ENCODE measurements around the gene NUP210. TPM values are rescaled to one million over a fixed set of nuclear protein-coding genes. Genes with fewer than 3 reads are reported as not detected.

NUP210 gene
- total RNA-seq, 3 donors from 2014 or later (not counting 1 experiment from before 2014, with no cell fraction given), result 156 to 194 (median 179) TPM

GRCh38 chr3:13372126-13372525 lies 48.0 kb downstream of the NUP210 start:
- Histone ChIP-seq H3K9me3 (ENCODE audit: control insufficient read depth, insufficient read depth, low read length) (no peaks in the 10 kb centered on the region), H3K36me3 (ENCODE audit: control insufficient read depth, insufficient read depth, low read length) (peaks cover 93% of the 10 kb centered on the region), H3K4me1 (ENCODE audit: control insufficient read depth, insufficient read depth, low read length) (no peaks in the 10 kb centered on the region), H3K4me3 (ENCODE audit: low read length) (no peak overlapping the region), H3K27ac (ENCODE audit: low read length) (no peak overlapping the region), H3K27me3 (ENCODE audit: control insufficient read depth, insufficient read depth, low read length) (no peaks in the 10 kb centered on the region)
- 95% methylated on average over 4 of the region's 4 CpGs for WGBS (ENCODE audit: insufficient coverage)
- H3K4me1 Mint-ChIP-seq, result peaks cover 0 to 10% of the 10 kb centered on the region in 2 donors
- peak overlapping the region in 1 of 2 donors; percentile 72 for H3K27ac Mint-ChIP-seq
- no peak overlapping the region for H3K4me3 Mint-ChIP-seq
- DNase-seq, result no peak
- H3K36me3 Mint-ChIP-seq, result no peaks in the 10 kb centered on the region
- H3K27me3 Mint-ChIP-seq (ENCODE audit: low read depth in 2 of 2), result no peaks in the 10 kb centered on the region
- ATAC-seq, result no peak
- intact Hi-C loops (cut with micrococcal nuclease), result no loop called here
- no peak for TF ChIP-seq CTCF (IDR thresholded peaks at IDR 0.05)
- no peaks in the 10 kb centered on the region for H3K9me3 Mint-ChIP-seq

GRCh38 chr3:13371100-13372075 lies 48.7 kb downstream of the NUP210 start:
- peak overlapping the region in 1 of 2 donors; percentile 72 for H3K27ac Mint-ChIP-seq
- no peaks in the 10 kb centered on the region for H3K27me3 Mint-ChIP-seq (ENCODE audit: low read depth in 2 of 2)
- no peaks in the 10 kb centered on the region for H3K27me3 ChIP-seq (ENCODE audit: control insufficient read depth, insufficient read depth, low read length)
- TF ChIP-seq CTCF (IDR thresholded peaks at IDR 0.05), result no peak
- no peak overlapping the region for H3K27ac ChIP-seq (ENCODE audit: low read length)
- H3K36me3 Mint-ChIP-seq, result no peaks in the 10 kb centered on the region
- DNase-seq (no peak), ATAC-seq (no peak)
- no peaks in the 10 kb centered on the region for H3K9me3 ChIP-seq (ENCODE audit: control insufficient read depth, insufficient read depth, low read length)
- WGBS (ENCODE audit: insufficient coverage), result 92% methylated on average over 17 of the region's 17 CpGs
- intact Hi-C loops (cut with micrococcal nuclease), result no loop called here
- H3K4me1 ChIP-seq (ENCODE audit: control insufficient read depth, insufficient read depth, low read length), result no peaks in the 10 kb centered on the region
- no peak overlapping the region for H3K4me3 Mint-ChIP-seq
- no peaks in the 10 kb centered on the region for H3K9me3 Mint-ChIP-seq
- peaks cover 86% of the 10 kb centered on the region for H3K36me3 ChIP-seq (ENCODE audit: control insufficient read depth, insufficient read depth, low read length)
- peaks cover 0 to 10% of the 10 kb centered on the region in 2 donors for H3K4me1 Mint-ChIP-seq
- no peak overlapping the region for H3K4me3 ChIP-seq (ENCODE audit: low read length)

GRCh38 chr3:13370609-13371008 lies 49.5 kb downstream of the NUP210 start:
- Mint-ChIP-seq H3K36me3 (no peaks in the 10 kb centered on the region), H3K4me3 (no peak overlapping the region), H3K4me1 (peaks cover 0 to 10% of the 10 kb centered on the region in 2 donors), H3K27ac (peak overlapping the region in 1 of 2 donors; percentile 58), H3K9me3 (no peaks in the 10 kb centered on the region), H3K27me3 (ENCODE audit: low read depth in 2 of 2) (no peaks in the 10 kb centered on the region)
- intact Hi-C loops (cut with micrococcal nuclease), result no loop called here
- no peaks in the 10 kb centered on the region for H3K9me3 ChIP-seq (ENCODE audit: control insufficient read depth, insufficient read depth, low read length)
- H3K4me3 ChIP-seq (ENCODE audit: low read length), result no peak overlapping the region
- no peaks in the 10 kb centered on the region for H3K4me1 ChIP-seq (ENCODE audit: control insufficient read depth, insufficient read depth, low read length)
- H3K27ac ChIP-seq (ENCODE audit: low read length), result no peak overlapping the region
- TF ChIP-seq CTCF (IDR thresholded peaks at IDR 0.05), result no peak
- H3K36me3 ChIP-seq (ENCODE audit: control insufficient read depth, insufficient read depth, low read length), result peaks cover 81% of the 10 kb centered on the region
- no peaks in the 10 kb centered on the region for H3K27me3 ChIP-seq (ENCODE audit: control insufficient read depth, insufficient read depth, low read length)
- ATAC-seq, result no peak
- no peak for DNase-seq
- 97% methylated on average over 10 of the region's 10 CpGs for WGBS (ENCODE audit: insufficient coverage)

All from natural killer cell (primary cell).